ENCODE measurements around the gene LHX1. TPM values are rescaled to one million over a fixed set of nuclear protein-coding genes. Genes with fewer than 3 reads are reported as not detected.

The LHX1 gene
- total and polyA plus RNA-seq, 10 donors, result not detected

DNA sequence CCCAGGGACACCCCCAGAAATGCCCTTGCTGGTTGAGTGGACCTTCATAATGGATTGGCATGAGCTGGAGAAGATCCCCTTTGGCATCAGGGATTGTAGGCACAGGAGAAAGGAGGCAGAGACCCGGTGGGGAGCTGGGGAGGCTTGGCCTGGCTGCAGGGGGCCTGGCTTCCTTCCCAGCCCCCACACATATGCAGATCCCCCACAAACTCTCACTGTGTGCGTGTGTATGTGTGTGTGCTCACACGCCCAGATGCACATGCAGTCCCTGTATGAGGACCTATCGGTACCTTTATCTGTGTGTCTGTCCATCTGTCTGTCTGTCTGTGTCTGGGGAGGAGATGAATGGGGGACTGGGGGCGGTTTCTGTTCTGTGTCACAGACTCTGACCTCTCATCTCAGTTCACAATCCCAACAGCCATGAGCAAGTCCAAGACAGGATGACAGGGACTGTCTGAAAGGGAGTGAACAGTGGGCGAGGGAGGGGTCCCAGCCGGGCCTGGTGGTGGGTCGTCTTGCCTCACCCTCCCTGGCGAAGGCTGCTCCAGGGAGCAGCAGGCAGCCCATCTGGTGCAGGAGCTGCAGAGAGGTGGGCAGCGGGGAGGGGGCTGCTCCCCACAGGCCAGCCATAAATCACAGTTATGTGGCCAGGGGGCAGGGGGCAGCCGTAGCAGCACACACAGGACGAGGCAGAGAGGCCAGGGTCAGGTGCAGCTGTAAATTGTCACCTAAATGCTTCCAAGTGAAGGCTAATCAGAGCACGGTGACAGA lies 46.7 kb upstream of the LHX1 start:
- DNase-seq, result no peak
- H3K4me1 ChIP-seq, result no peaks in the 10 kb centered on the region
- no peaks in the 10 kb centered on the region for H3K36me3 ChIP-seq
- TF ChIP-seq POLR2AphosphoS5 (IDR thresholded peaks at IDR 0.05) (no peak), POLR2A (IDR thresholded peaks at IDR 0.05) (no peak)
- TF ChIP-seq, protein P1, sequence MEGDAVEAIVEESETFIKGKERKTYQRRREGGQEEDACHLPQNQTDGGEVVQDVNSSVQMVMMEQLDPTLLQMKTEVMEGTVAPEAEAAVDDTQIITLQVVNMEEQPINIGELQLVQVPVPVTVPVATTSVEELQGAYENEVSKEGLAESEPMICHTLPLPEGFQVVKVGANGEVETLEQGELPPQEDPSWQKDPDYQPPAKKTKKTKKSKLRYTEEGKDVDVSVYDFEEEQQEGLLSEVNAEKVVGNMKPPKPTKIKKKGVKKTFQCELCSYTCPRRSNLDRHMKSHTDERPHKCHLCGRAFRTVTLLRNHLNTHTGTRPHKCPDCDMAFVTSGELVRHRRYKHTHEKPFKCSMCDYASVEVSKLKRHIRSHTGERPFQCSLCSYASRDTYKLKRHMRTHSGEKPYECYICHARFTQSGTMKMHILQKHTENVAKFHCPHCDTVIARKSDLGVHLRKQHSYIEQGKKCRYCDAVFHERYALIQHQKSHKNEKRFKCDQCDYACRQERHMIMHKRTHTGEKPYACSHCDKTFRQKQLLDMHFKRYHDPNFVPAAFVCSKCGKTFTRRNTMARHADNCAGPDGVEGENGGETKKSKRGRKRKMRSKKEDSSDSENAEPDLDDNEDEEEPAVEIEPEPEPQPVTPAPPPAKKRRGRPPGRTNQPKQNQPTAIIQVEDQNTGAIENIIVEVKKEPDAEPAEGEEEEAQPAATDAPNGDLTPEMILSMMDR (IDR thresholded peaks at IDR 0.05 in 8 of 11, conservative IDR thresholded peaks at IDR 0.05 in 3 of 11), result no peak
- no peak overlapping the region for H3K27ac ChIP-seq
- no peaks in the 10 kb centered on the region for H3K9me3 ChIP-seq
- H3K4me3 ChIP-seq, result no peak overlapping the region
- H3K27me3 ChIP-seq (replicated peaks in 1 of 7), result peaks cover 0 to 53% (median 5%) of the 10 kb centered on the region in 7 donors
- intact Hi-C loops (cut with DNase I; ENCODE audit: low total_unique reads), result no loop called here
- 39 to 74% (median 72%) methylated on average over 9 to 13 of the region's 13 CpGs for WGBS, 5 donors

DNA sequence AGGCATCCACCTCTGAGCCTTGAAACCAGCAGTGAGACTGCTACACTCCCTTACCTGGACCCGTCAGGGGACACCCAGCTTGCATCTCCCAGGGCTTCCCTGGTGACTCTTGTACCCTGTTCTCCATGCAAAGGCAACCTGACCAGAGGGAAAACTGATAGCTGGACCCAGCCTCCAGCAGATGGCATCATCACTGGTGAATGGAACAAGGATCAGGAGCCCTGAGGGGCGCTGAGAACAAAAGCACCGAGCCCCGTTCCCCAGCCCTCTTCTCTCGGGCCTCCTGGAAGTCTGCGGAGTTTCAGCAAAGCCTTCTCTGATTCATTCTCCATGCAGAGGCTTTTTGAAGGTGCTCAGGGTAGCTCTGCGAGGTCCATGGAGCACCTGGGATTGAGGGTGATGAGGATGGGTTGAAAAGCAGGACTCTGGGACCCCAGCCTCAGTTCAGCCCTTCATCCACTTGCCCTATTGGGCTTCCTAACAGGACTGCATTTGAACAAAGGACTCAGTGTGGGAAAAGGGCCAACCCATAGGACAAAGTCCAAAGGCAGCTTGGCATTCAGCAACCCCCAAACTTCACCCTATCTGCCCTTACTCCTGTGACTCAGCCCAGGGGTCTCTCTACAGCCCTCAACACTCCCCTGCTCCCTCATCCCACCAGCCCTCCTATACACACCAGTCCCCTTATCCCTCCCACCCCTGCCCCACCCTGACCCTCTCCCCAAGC lies 45.0 kb upstream of the LHX1 start:
- no peak for TF ChIP-seq POLR2A (IDR thresholded peaks at IDR 0.05)
- TF ChIP-seq, protein P1 (IDR thresholded peaks at IDR 0.05 in 8 of 11, conservative IDR thresholded peaks at IDR 0.05 in 3 of 11), result no peak
- TF ChIP-seq POLR2AphosphoS5 (IDR thresholded peaks at IDR 0.05), result no peak
- no peak overlapping the region for H3K4me3 ChIP-seq
- H3K27me3 ChIP-seq (replicated peaks in 1 of 7), result peaks cover 0 to 45% (median 0%) of the 10 kb centered on the region in 7 donors
- H3K4me1 ChIP-seq, result no peaks in the 10 kb centered on the region
- WGBS, 5 donors, result 74 to 84% (median 77%) methylated on average over 6 to 7 of the region's 7 CpGs
- H3K9me3 ChIP-seq, result no peaks in the 10 kb centered on the region
- intact Hi-C loops (cut with DNase I; ENCODE audit: low total_unique reads), result no loop called here
- DNase-seq, result no peak
- no peaks in the 10 kb centered on the region for H3K36me3 ChIP-seq
- H3K27ac ChIP-seq, result no peak overlapping the region

GRCh38 chr17:36894177-36894576 lies 43.1 kb upstream of the LHX1 start:
- H3K36me3 ChIP-seq, result no peaks in the 10 kb centered on the region
- 77 to 86% (median 83%) methylated on average over 9 of the region's 9 CpGs for WGBS, 5 donors
- H3K4me1 ChIP-seq, result no peaks in the 10 kb centered on the region
- H3K4me3 ChIP-seq, result no peak overlapping the region
- TF ChIP-seq POLR2AphosphoS5 (IDR thresholded peaks at IDR 0.05) (no peak), POLR2A (IDR thresholded peaks at IDR 0.05) (no peak)
- TF ChIP-seq, protein P1 (IDR thresholded peaks at IDR 0.05 in 8 of 11, conservative IDR thresholded peaks at IDR 0.05 in 3 of 11), result no peak
- intact Hi-C loops (cut with DNase I; ENCODE audit: low total_unique reads), result no loop called here
- no peaks in the 10 kb centered on the region for H3K9me3 ChIP-seq
- no peak for DNase-seq
- peaks cover 0 to 36% (median 0%) of the 10 kb centered on the region in 7 donors for H3K27me3 ChIP-seq (replicated peaks in 1 of 7)
- H3K27ac ChIP-seq, result no peak overlapping the region

DNA sequence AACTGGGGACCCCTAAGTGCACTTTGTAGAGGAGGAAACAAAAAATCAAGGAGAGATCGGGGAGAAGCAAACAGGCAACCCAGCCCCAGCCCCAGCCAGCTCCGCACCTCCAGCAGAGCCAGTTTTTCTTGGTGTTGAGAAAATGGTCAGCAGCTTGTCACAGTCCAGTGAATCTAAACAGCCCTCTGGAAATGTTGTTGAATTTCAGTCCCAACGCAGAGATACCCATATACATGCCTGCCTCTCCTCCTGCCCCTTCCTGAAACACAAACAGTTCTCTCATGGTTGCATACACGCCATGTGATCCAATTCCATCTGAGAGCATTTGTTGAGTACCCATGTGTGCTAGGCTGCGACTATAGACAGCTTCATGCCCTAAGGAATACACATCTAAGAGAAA lies 42.4 kb upstream of the LHX1 start:
- WGBS, 5 donors, result 82 to 94% (median 88%) methylated on average over 5 of the region's 5 CpGs
- peaks cover 0 to 37% (median 0%) of the 10 kb centered on the region in 7 donors for H3K27me3 ChIP-seq (replicated peaks in 1 of 7)
- no peaks in the 10 kb centered on the region for H3K9me3 ChIP-seq
- no peak for DNase-seq
- H3K4me1 ChIP-seq, result no peaks in the 10 kb centered on the region
- no peak overlapping the region for H3K4me3 ChIP-seq
- no peak overlapping the region for H3K27ac ChIP-seq
- TF ChIP-seq POLR2AphosphoS5 (IDR thresholded peaks at IDR 0.05) (no peak), POLR2A (IDR thresholded peaks at IDR 0.05) (no peak)
- TF ChIP-seq, protein P1 (IDR thresholded peaks at IDR 0.05 in 8 of 11, conservative IDR thresholded peaks at IDR 0.05 in 3 of 11), result no peak
- H3K36me3 ChIP-seq, result no peaks in the 10 kb centered on the region
- intact Hi-C loops (cut with DNase I; ENCODE audit: low total_unique reads), result no loop called here
